Keratinocyte (primary cell): ENCODE measurements around the gene NT5DC1. TPM values are rescaled to one million over a fixed set of nuclear protein-coding genes. Genes with fewer than 3 reads are reported as not detected.

Experiments
- DNase-seq: peaks from one replicate; pipeline ENCODE4 v3.0.0-alpha.2; 2011; ENCODE audit warnings: low read depth, missing footprints, low spot score
- FAIRE-seq: peaks from 2 replicates; lab custom pipeline; 2011; peaks lifted over from hg19 to GRCh38; lab: Jason Lieb, UNC
- H2AFZ ChIP-seq: 2 replicates; pipeline ENCODE4 v1.6.0; 2012; ENCODE audit warnings: low read length, control low read depth, inconsistent platforms; ENCODE audit not compliant: control insufficient read depth
- H3K27ac ChIP-seq: 2 replicates; pipeline ENCODE4 v1.5.1; 2011; ENCODE audit warnings: low read length; ENCODE audit not compliant: control insufficient read depth, insufficient read depth
- H3K27me3 ChIP-seq: 3 replicates; pipeline ENCODE4 v1.6.0; 2011; ENCODE audit warnings: low read length; ENCODE audit not compliant: control insufficient read depth, insufficient read depth; ENCODE audit errors: extremely low read depth
- H3K36me3 ChIP-seq, 2 experiments: 2 replicates in 1 of 2; 3 replicates in 1 of 2; pipeline ENCODE4 v1.5.1; 2011; ENCODE audit warnings: low read length in 2 of 2, mild to moderate bottlenecking in 1 of 2; ENCODE audit not compliant: control insufficient read depth in 2 of 2, insufficient read depth in 2 of 2; ENCODE audit errors: extremely low read depth in 1 of 2
- H3K4me1 ChIP-seq: 3 replicates; pipeline ENCODE4 v1.5.1; 2011; ENCODE audit warnings: low read length; ENCODE audit not compliant: control insufficient read depth, insufficient read depth; ENCODE audit errors: extremely low read depth
- H3K4me2 ChIP-seq: 3 replicates; pipeline ENCODE4 v1.6.0; 2011; ENCODE audit warnings: low read depth, low read length; ENCODE audit not compliant: control insufficient read depth, insufficient read depth; ENCODE audit errors: extremely low read depth
- H3K4me3 ChIP-seq, 3 experiments: fragments of 200-600 bp in 1 of 3; sonication (generic) in 1 of 3; 2 replicates in 2 of 3; 3 replicates in 1 of 3; pipeline ENCODE4 v1.5.1; 2011 to 2016; ENCODE audit warnings: low read length in 3 of 3, mild to moderate bottlenecking in 3 of 3, control low read depth in 2 of 3, inconsistent platforms in 1 of 3, low read depth in 1 of 3, mixed read lengths in 1 of 3, mixed run types in 1 of 3, moderate library complexity in 1 of 3; ENCODE audit not compliant: control insufficient read depth in 2 of 3, insufficient read depth in 2 of 3; ENCODE audit errors: extremely low read depth in 1 of 3
- H3K79me2 ChIP-seq: 2 replicates; pipeline ENCODE4 v1.6.0; 2012; ENCODE audit warnings: low read length; ENCODE audit not compliant: control insufficient read depth, insufficient read depth
- H3K9ac ChIP-seq: 3 replicates; pipeline ENCODE4 v1.6.0; 2011; ENCODE audit warnings: low read length; ENCODE audit not compliant: control insufficient read depth, insufficient read depth; ENCODE audit errors: extremely low read depth
- H3K9me1 ChIP-seq: 3 replicates; pipeline ENCODE4 v1.6.0; 2011; ENCODE audit warnings: low read length; ENCODE audit not compliant: control insufficient read depth, insufficient read depth; ENCODE audit errors: extremely low read depth
- H3K9me3 ChIP-seq: 2 replicates; pipeline ENCODE4 v1.5.1; 2012; ENCODE audit warnings: low read depth, low read length; ENCODE audit not compliant: control insufficient read depth
- H4K20me1 ChIP-seq: 3 replicates; pipeline ENCODE4 v1.6.0; 2011; ENCODE audit warnings: low read length; ENCODE audit not compliant: control insufficient read depth, insufficient read depth; ENCODE audit errors: extremely low read depth
- EZH2 ChIP-seq: IDR thresholded peaks from one replicate; pipeline ENCODE4 v1.6.1; 2012; ENCODE audit warnings: inconsistent platforms, mild to moderate bottlenecking, low read length, moderate library complexity
- dilution Hi-C: fragments of 300-500 bp; cut with MboI; formaldehyde crosslinking; loops from one replicate; pipeline ENCODE4 v1.7.0; 2020; ENCODE audit warnings: low sequenced_read_pairs; ENCODE audit not compliant: extremely low pct_ligation_motif_present
- polyA plus RNA-seq, 5 experiments: library from polyadenylated mRNA; depleted of rRNA in 3 of 5; stranded (reverse) in 3 of 5; stranded (forward) in 1 of 5; unstranded in 1 of 5; fragments of >200 nt; gene quantifications; 1 replicate in 1 of 5; 2 replicates in 3 of 5; 3 replicates in 1 of 5; pipeline versions ENCODE4 v1.2.1 to v1.2.3, GENCODE V29; 2011 to 2012; ENCODE audit warnings: missing spikeins in 2 of 5, low read depth in 1 of 5, low replicate concordance in 1 of 5
- TF ChIP-seq, protein P1 (sequence below), 3 experiments: IDR thresholded peaks in 1 of 3; conservative IDR thresholded peaks in 1 of 3; optimal IDR thresholded peaks in 1 of 3; 2 replicates in 2 of 3; 3 replicates in 1 of 3; pipeline versions ENCODE3 to v1.5.1; 2011; ENCODE audit warnings: low read length in 3 of 3, mild to moderate bottlenecking in 3 of 3, moderate library complexity in 2 of 3, control low read depth in 1 of 3, inconsistent platforms in 1 of 3; ENCODE audit not compliant: insufficient read depth in 2 of 3; ENCODE audit errors: extremely low read depth in 1 of 3

NT5DC1 gene
- polyA plus RNA-seq, 1 donor (not counting 4 experiments of a cell fraction or from before 2014, with no cell fraction given), result 31.2 TPM

DNA sequence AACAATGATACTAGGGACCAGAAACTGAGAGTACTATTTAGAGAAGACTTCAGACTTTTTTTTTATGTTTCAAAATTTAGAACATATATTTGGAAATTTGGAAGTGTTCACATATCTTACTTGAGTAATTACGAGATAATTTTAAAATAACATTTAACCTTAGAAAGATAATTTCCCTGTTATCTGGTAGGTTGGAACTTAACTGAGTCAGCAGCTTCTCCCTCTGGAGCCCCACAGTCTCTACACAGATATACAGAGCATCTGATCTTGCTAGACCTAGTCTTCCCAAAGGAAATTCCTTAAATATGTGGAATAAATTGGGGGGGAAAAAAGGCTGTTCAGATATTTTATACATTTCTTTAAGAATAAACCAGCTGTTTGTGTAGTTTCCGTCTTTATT, 104.6 kb downstream of the NT5DC1 start:
- H3K4me2 ChIP-seq, result no peak overlapping the region
- H4K20me1 ChIP-seq, result no peaks in the 10 kb centered on the region
- TF ChIP-seq, protein P1, sequence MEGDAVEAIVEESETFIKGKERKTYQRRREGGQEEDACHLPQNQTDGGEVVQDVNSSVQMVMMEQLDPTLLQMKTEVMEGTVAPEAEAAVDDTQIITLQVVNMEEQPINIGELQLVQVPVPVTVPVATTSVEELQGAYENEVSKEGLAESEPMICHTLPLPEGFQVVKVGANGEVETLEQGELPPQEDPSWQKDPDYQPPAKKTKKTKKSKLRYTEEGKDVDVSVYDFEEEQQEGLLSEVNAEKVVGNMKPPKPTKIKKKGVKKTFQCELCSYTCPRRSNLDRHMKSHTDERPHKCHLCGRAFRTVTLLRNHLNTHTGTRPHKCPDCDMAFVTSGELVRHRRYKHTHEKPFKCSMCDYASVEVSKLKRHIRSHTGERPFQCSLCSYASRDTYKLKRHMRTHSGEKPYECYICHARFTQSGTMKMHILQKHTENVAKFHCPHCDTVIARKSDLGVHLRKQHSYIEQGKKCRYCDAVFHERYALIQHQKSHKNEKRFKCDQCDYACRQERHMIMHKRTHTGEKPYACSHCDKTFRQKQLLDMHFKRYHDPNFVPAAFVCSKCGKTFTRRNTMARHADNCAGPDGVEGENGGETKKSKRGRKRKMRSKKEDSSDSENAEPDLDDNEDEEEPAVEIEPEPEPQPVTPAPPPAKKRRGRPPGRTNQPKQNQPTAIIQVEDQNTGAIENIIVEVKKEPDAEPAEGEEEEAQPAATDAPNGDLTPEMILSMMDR (optimal IDR thresholded peaks at IDR 0.05 in 1 of 3, IDR thresholded peaks at IDR 0.05 in 1 of 3, conservative IDR thresholded peaks at IDR 0.05 in 1 of 3; ENCODE audit: extremely low read depth in 1 of 3, insufficient read depth in 2 of 3, low read length in 3 of 3), result no peak
- no peak for TF ChIP-seq EZH2
- DNase-seq (no peak), FAIRE-seq (no peak)
- dilution Hi-C loops, result no loop called here
- no peak overlapping the region for H3K4me3 ChIP-seq
- no peaks in the 10 kb centered on the region for H3K9me3 ChIP-seq
- H3K27ac ChIP-seq, result no peak overlapping the region
- H3K4me1 ChIP-seq, result peaks cover 44% of the 10 kb centered on the region
- H3K9ac ChIP-seq, result no peak overlapping the region
- H3K27me3 ChIP-seq, result no peaks in the 10 kb centered on the region
- no peaks in the 10 kb centered on the region for H3K36me3 ChIP-seq
- H3K9me1 ChIP-seq, result no peaks in the 10 kb centered on the region
- H3K79me2 ChIP-seq, result no peaks in the 10 kb centered on the region
- no peak overlapping the region for H2AFZ ChIP-seq

DNA sequence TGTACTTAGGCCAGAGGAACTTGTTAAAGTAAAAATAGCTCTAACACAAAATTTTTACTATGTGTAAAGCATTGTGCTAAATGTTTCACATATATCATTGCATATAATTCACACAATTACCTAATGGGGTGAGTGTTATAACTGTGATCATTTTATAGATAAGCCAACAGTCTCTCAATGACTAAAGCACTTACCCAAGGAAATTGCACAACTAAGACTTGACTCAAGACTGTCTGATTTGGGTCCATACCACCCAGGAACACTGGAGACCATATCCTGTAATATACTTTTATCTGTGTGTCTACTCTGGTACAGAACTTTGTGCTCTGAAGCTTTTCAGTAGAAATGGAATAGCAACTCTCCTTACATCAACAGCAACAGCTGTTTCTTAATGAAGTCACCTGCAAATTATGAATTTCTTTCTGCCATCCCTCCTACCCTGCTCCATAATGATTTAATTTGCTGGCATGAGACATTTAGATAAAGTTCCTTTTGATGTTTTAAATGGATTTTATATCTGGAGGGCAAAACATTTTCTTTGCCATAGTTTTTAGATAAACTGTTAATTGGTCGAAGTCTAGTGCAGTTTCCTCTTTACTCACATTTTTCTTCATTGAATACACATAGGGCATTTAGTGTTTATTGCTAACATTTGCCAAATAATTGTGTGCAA, 105.7 kb downstream of the NT5DC1 start:
- no peak overlapping the region for H3K4me3 ChIP-seq
- no peak for TF ChIP-seq EZH2
- TF ChIP-seq, protein P1 (optimal IDR thresholded peaks at IDR 0.05 in 1 of 3, IDR thresholded peaks at IDR 0.05 in 1 of 3, conservative IDR thresholded peaks at IDR 0.05 in 1 of 3; ENCODE audit: extremely low read depth in 1 of 3, insufficient read depth in 2 of 3, low read length in 3 of 3), result no peak
- no peak overlapping the region for H3K27ac ChIP-seq
- DNase-seq (no peak), FAIRE-seq (peak; percentile 43)
- no peaks in the 10 kb centered on the region for H4K20me1 ChIP-seq
- no peak overlapping the region for H3K9ac ChIP-seq
- no peaks in the 10 kb centered on the region for H3K36me3 ChIP-seq
- no peaks in the 10 kb centered on the region for H3K9me1 ChIP-seq
- no peak overlapping the region for H2AFZ ChIP-seq
- no peaks in the 10 kb centered on the region for H3K79me2 ChIP-seq
- dilution Hi-C loops, result no loop called here
- no peaks in the 10 kb centered on the region for H3K9me3 ChIP-seq
- H3K4me1 ChIP-seq, result peaks cover 41% of the 10 kb centered on the region
- H3K4me2 ChIP-seq, result no peak overlapping the region
- H3K27me3 ChIP-seq, result no peaks in the 10 kb centered on the region
